ACC112 (cell line): ENCODE results near the gene ALPK1.

Experiments used
- H2AFZ ChIP-seq: fragments of 200-600 bp; sonication (generic); one replicate; pipeline ENCODE4 v1.6.0; 2017; ENCODE audit warnings: antibody characterized with exemption, low read length; ENCODE audit not compliant: unreplicated experiment
- H3K27ac ChIP-seq: fragments of 200-600 bp; sonication (generic); 2 replicates; pipeline ENCODE4 v1.5.1; 2014; ENCODE audit warnings: low read depth, mild to moderate bottlenecking, antibody characterized with exemption, low read length, moderate library complexity
- H3K27me3 ChIP-seq: fragments of 200-600 bp; sonication (generic); 2 replicates; pipeline ENCODE4 v1.6.1; 2014; ENCODE audit warnings: mild to moderate bottlenecking, antibody characterized with exemption, low read length, moderate library complexity, mixed read lengths; ENCODE audit not compliant: insufficient read depth
- H3K36me3 ChIP-seq: fragments of 200-600 bp; sonication (generic); 2 replicates; pipeline ENCODE4 v1.6.1; 2016; ENCODE audit warnings: mild to moderate bottlenecking, antibody characterized with exemption, low read length, moderate library complexity, mixed read lengths; ENCODE audit not compliant: insufficient read depth
- H3K4me1 ChIP-seq: fragments of 200-600 bp; sonication (generic); one replicate; pipeline ENCODE4 v1.6.1; 2016; ENCODE audit warnings: low read length, mixed read lengths; ENCODE audit not compliant: insufficient read depth, unreplicated experiment, control insufficient read depth
- H3K4me3 ChIP-seq: fragments of 200-600 bp; sonication (generic); 2 replicates; pipeline ENCODE4 v1.5.1; 2014; ENCODE audit warnings: mild to moderate bottlenecking, low read depth, low read length
- H3K79me2 ChIP-seq: fragments of 200-600 bp; sonication (generic); one replicate; pipeline ENCODE4 v1.6.0; 2016; ENCODE audit warnings: low read length; ENCODE audit not compliant: control insufficient read depth, unreplicated experiment, insufficient read depth

ALPK1 gene

GRCh38 chr4:112357897-112358296 is 60.7 kb downstream of the ALPK1 start:
- H3K36me3 ChIP-seq: no peaks in the 10 kb centered on the region
- H2AFZ ChIP-seq: no peak overlapping the region
- H3K79me2 ChIP-seq: no peaks in the 10 kb centered on the region
- no peak overlapping the region for H3K4me3 ChIP-seq
- H3K4me1 ChIP-seq: no peaks in the 10 kb centered on the region
- no peak overlapping the region for H3K27ac ChIP-seq
- no peaks in the 10 kb centered on the region for H3K27me3 ChIP-seq

- no peak overlapping the region for H3K4me3 ChIP-seq
- H3K36me3 ChIP-seq: no peaks in the 10 kb centered on the region
- H3K27ac ChIP-seq: no peak overlapping the region
- H3K4me1 ChIP-seq: no peaks in the 10 kb centered on the region
- no peaks in the 10 kb centered on the region for H3K79me2 ChIP-seq
- no peak overlapping the region for H2AFZ ChIP-seq
- no peaks in the 10 kb centered on the region for H3K27me3 ChIP-seq
Observed at GRCh38 chr4:112358415-112358814, 61.2 kb downstream of the ALPK1 start.

GRCh38 chr4:112358952-112359749 is 62.0 kb downstream of the ALPK1 start:
- no peaks in the 10 kb centered on the region for H3K36me3 ChIP-seq
- H3K4me3 ChIP-seq: no peak overlapping the region
- H2AFZ ChIP-seq: no peak overlapping the region
- no peaks in the 10 kb centered on the region for H3K4me1 ChIP-seq
- no peak overlapping the region for H3K27ac ChIP-seq
- H3K79me2 ChIP-seq: no peaks in the 10 kb centered on the region
- H3K27me3 ChIP-seq: no peaks in the 10 kb centered on the region

- H3K4me3 ChIP-seq: no peak overlapping the region
- no peak overlapping the region for H2AFZ ChIP-seq
- no peaks in the 10 kb centered on the region for H3K4me1 ChIP-seq
- H3K79me2 ChIP-seq: no peaks in the 10 kb centered on the region
- no peaks in the 10 kb centered on the region for H3K36me3 ChIP-seq
- H3K27ac ChIP-seq: no peak overlapping the region
- H3K27me3 ChIP-seq: no peaks in the 10 kb centered on the region
Observed at GRCh38 chr4:112361181-112361791, 64.1 kb downstream of the ALPK1 start.

GRCh38 chr4:112370466-112370865 is 73.3 kb downstream of the ALPK1 start:
- no peak overlapping the region for H3K27ac ChIP-seq
- no peaks in the 10 kb centered on the region for H3K79me2 ChIP-seq
- H2AFZ ChIP-seq: no peak overlapping the region
- no peaks in the 10 kb centered on the region; the same call in 1 of the 2 replicates for H3K36me3 ChIP-seq
- H3K4me3 ChIP-seq: no peak overlapping the region
- no peaks in the 10 kb centered on the region for H3K27me3 ChIP-seq
- H3K4me1 ChIP-seq: no peaks in the 10 kb centered on the region

GRCh38 chr4:112371361-112371760 is 74.2 kb downstream of the ALPK1 start:
- no peaks in the 10 kb centered on the region for H3K79me2 ChIP-seq
- H3K36me3 ChIP-seq: no peaks in the 10 kb centered on the region; the same call in 1 of the 2 replicates
- H3K27me3 ChIP-seq: no peaks in the 10 kb centered on the region
- H3K4me1 ChIP-seq: no peaks in the 10 kb centered on the region
- no peak overlapping the region for H3K4me3 ChIP-seq
- H3K27ac ChIP-seq: no peak overlapping the region
- H2AFZ ChIP-seq: no peak overlapping the region

GRCh38 chr4:112374850-112375249 is 77.7 kb downstream of the ALPK1 start:
- H3K36me3 ChIP-seq: no peaks in the 10 kb centered on the region; the same call in 1 of the 2 replicates
- no peak overlapping the region for H2AFZ ChIP-seq
- H3K27ac ChIP-seq: no peak overlapping the region
- no peaks in the 10 kb centered on the region for H3K4me1 ChIP-seq
- H3K79me2 ChIP-seq: no peaks in the 10 kb centered on the region
- no peaks in the 10 kb centered on the region for H3K27me3 ChIP-seq
- H3K4me3 ChIP-seq: no peak overlapping the region

- H3K4me1 ChIP-seq: no peaks in the 10 kb centered on the region
- no peak overlapping the region for H2AFZ ChIP-seq
- no peaks in the 10 kb centered on the region for H3K27me3 ChIP-seq
- no peaks in the 10 kb centered on the region for H3K79me2 ChIP-seq
- H3K27ac ChIP-seq: no peak overlapping the region
- H3K36me3 ChIP-seq: no peaks in the 10 kb centered on the region
- no peak overlapping the region for H3K4me3 ChIP-seq
Observed at GRCh38 chr4:112377171-112377570, 80.0 kb downstream of the ALPK1 start.

GRCh38 chr4:112377594-112378242 is 80.5 kb downstream of the ALPK1 start:
- H3K27ac ChIP-seq: no peak overlapping the region
- H2AFZ ChIP-seq: no peak overlapping the region
- H3K36me3 ChIP-seq: no peaks in the 10 kb centered on the region
- no peaks in the 10 kb centered on the region for H3K79me2 ChIP-seq
- H3K4me1 ChIP-seq: no peaks in the 10 kb centered on the region
- H3K27me3 ChIP-seq: no peaks in the 10 kb centered on the region
- H3K4me3 ChIP-seq: no peak overlapping the region

- H2AFZ ChIP-seq: no peak overlapping the region
- no peaks in the 10 kb centered on the region for H3K79me2 ChIP-seq
- H3K4me3 ChIP-seq: no peak overlapping the region
- no peaks in the 10 kb centered on the region for H3K27me3 ChIP-seq
- no peaks in the 10 kb centered on the region for H3K36me3 ChIP-seq
- H3K4me1 ChIP-seq: no peaks in the 10 kb centered on the region
- no peak overlapping the region for H3K27ac ChIP-seq
Observed at GRCh38 chr4:112378243-112378620, 81.1 kb downstream of the ALPK1 start.

GRCh38 chr4:112378858-112379257 is 81.7 kb downstream of the ALPK1 start:
- H3K36me3 ChIP-seq: no peaks in the 10 kb centered on the region
- H3K27me3 ChIP-seq: no peaks in the 10 kb centered on the region
- H2AFZ ChIP-seq: no peak overlapping the region
- H3K4me1 ChIP-seq: no peaks in the 10 kb centered on the region
- no peaks in the 10 kb centered on the region for H3K79me2 ChIP-seq
- no peak overlapping the region for H3K27ac ChIP-seq
- no peak overlapping the region for H3K4me3 ChIP-seq
